PFSK-1 (cell line): ENCODE results near the gene DCAF10.

Experiments
- FOXP2 ChIP-seq: optimal IDR thresholded peaks from 2 replicates; pipeline ENCODE3; 2011; ENCODE audit warnings: borderline replicate concordance, control low read depth, inconsistent platforms; ENCODE audit not compliant: insufficient read depth; ENCODE audit errors: extremely low read length, extremely low read depth
- POLR2AphosphoS5 ChIP-seq: IDR thresholded peaks from 2 replicates; pipeline ENCODE4 v1.6.1; 2012; ENCODE audit warnings: low read depth, mild to moderate bottlenecking, control low read depth, low read length, moderate library complexity
- SIN3A ChIP-seq: IDR thresholded peaks from 2 replicates; pipeline ENCODE4 v1.6.1; 2012; ENCODE audit warnings: mild to moderate bottlenecking, low read length, moderate library complexity, borderline replicate concordance; ENCODE audit not compliant: insufficient read depth
- TAF1 ChIP-seq: IDR thresholded peaks from 2 replicates; pipeline ENCODE4 v1.6.1; 2012; ENCODE audit warnings: low read length, control low read depth, borderline replicate concordance; ENCODE audit not compliant: insufficient read depth
- TF ChIP-seq, protein P1 (sequence below), 2 experiments: IDR thresholded peaks; 2 replicates each; pipeline versions ENCODE4 v1.6.1 to v1.8.0; 2011 to 2012; ENCODE audit warnings: low read depth in 2 of 2, low read length in 2 of 2, control low read depth in 1 of 2, inconsistent platforms in 1 of 2, mild to moderate bottlenecking in 1 of 2, moderate library complexity in 1 of 2; ENCODE audit not compliant: insufficient read depth in 1 of 2

The DCAF10 gene

DNA sequence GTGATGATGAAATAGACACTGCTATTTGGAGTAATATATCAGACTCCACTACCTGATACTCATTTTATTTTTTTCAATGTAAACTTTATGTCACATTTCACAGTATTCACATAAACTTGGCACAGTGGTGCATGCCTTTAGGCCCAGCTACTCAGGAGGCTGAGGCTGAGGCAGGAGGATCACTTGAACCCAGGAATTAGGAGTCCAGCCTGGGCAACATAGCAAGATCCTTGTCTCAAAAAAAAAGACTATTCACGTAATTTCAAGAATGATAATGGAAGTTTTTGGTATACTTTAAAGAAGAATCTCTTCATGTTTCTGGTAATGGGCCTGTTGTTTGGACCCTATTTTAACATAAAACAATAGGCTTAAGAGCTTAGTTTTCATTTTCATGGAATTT is 56.0 kb downstream of the DCAF10 start:
- TF ChIP-seq, protein P1, sequence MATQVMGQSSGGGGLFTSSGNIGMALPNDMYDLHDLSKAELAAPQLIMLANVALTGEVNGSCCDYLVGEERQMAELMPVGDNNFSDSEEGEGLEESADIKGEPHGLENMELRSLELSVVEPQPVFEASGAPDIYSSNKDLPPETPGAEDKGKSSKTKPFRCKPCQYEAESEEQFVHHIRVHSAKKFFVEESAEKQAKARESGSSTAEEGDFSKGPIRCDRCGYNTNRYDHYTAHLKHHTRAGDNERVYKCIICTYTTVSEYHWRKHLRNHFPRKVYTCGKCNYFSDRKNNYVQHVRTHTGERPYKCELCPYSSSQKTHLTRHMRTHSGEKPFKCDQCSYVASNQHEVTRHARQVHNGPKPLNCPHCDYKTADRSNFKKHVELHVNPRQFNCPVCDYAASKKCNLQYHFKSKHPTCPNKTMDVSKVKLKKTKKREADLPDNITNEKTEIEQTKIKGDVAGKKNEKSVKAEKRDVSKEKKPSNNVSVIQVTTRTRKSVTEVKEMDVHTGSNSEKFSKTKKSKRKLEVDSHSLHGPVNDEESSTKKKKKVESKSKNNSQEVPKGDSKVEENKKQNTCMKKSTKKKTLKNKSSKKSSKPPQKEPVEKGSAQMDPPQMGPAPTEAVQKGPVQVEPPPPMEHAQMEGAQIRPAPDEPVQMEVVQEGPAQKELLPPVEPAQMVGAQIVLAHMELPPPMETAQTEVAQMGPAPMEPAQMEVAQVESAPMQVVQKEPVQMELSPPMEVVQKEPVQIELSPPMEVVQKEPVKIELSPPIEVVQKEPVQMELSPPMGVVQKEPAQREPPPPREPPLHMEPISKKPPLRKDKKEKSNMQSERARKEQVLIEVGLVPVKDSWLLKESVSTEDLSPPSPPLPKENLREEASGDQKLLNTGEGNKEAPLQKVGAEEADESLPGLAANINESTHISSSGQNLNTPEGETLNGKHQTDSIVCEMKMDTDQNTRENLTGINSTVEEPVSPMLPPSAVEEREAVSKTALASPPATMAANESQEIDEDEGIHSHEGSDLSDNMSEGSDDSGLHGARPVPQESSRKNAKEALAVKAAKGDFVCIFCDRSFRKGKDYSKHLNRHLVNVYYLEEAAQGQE (IDR thresholded peaks at IDR 0.05; ENCODE audit: insufficient read depth in 1 of 2, low read depth in 2 of 2, low read length in 2 of 2) = no peak
- TF ChIP-seq TAF1 (no peak), FOXP2 (no peak), SIN3A (no peak), POLR2AphosphoS5 (no peak)

DNA sequence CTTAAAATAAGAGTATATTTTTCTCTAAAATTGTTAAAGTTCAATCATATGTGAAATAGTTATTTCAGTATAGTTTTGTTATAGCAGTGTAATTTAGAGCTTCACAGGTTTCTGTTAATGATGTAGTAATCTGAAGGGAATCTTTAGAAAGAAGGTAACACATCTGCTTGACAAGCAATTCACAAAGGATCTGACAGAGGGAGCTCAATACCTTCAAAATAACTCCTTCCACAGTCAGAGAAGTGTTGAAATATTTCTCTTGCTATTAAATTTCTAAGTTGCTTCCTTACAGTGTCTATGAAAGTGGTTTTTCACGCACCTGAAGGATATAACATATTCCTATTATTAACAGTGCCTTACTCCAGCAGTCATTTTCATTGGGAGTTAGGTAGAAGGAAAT is 58.4 kb downstream of the DCAF10 start:
- TF ChIP-seq POLR2AphosphoS5 (no peak), TAF1 (no peak), SIN3A (no peak), FOXP2 (no peak)
- TF ChIP-seq, protein P1 (IDR thresholded peaks at IDR 0.05; ENCODE audit: insufficient read depth in 1 of 2, low read depth in 2 of 2, low read length in 2 of 2) = no peak

DNA sequence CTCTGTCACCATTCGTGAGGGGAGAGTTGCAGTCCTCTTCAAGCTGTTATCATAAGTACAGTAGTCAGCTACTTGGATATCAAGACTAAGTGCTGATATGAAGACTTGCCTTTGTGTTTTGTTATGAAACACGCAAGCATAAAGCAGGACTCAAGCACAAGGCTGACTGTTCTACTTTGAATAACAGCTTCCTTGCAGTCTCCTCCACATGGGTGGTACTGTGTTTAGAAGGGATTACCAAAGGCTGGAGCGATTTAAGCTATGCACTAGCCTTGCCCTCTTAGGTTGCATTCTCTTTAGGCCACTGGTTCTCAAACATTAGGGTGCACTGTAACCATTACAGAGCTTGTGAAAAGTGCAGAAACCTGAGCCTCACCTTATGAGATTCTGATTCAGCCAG is 61.9 kb downstream of the DCAF10 start:
- TF ChIP-seq FOXP2 = no peak
- no peak for TF ChIP-seq TAF1
- TF ChIP-seq POLR2AphosphoS5 = no peak
- TF ChIP-seq, protein P1 (IDR thresholded peaks at IDR 0.05; ENCODE audit: insufficient read depth in 1 of 2, low read depth in 2 of 2, low read length in 2 of 2) = no peak
- no peak for TF ChIP-seq SIN3A

DNA sequence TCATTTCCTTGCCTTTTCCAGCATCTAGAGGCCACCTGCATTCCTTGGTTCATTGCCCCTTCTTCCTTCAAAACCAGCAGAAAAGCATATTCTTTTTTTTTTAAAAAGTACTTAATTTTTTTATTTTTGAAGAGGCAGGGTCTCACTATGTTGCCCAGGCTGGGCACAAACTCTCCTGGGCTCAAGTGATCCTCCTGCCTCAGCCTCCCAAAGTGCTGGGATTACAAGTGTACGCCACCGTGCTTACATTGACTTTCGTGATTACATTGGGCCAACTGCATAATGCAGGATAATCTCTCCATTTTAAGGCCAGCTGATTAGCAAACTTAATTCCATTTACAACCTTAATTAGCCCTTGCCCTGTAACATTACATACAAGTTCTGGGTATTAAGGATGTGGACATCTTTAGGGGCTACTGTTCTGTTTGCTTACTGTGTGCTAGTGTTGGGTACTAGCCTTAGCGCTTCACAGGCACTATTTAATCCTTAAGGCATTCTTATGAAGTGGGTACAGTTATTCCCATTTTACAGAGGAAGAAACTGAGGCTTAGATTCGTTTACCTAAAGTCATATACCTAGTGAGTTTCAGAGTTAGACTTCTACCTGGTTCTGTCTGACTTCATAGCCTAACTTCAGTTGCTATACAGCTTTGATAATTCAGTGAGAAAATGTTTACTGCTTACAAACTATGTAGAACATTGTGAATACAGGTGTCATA is 69.6 kb downstream of the DCAF10 start:
- TF ChIP-seq TAF1 (no peak), FOXP2 (no peak), SIN3A (no peak), POLR2AphosphoS5 (no peak)
- TF ChIP-seq, protein P1 (IDR thresholded peaks at IDR 0.05; ENCODE audit: insufficient read depth in 1 of 2, low read depth in 2 of 2, low read length in 2 of 2) = no peak
